GM12878 (cell line): Measurements from ENCODE around the gene WDR12.
"Not testable (repeated sequence)": the region's sequence is repeated elsewhere in the genome, so short reads cannot be mapped to it uniquely, and the experiment has no call there.

Experiments
- FOXK2 ChIP-seq: fragments of 450-650 bp; IDR thresholded peaks from 2 replicates; pipeline ENCODE4 v1.6.1; 2017; ENCODE audit warnings: mild to moderate bottlenecking, moderate library complexity
- JUND ChIP-seq: IDR thresholded peaks from 2 replicates; pipeline ENCODE4 v1.6.1; 2012; ENCODE audit warnings: low read depth, mild to moderate bottlenecking, low read length, improper control_type of control experiment, moderate library complexity
- NR2C1 ChIP-seq: fragments of 450-650 bp; IDR thresholded peaks from 2 replicates; pipeline ENCODE4 v1.6.1; 2017; ENCODE audit warnings: antibody characterized with exemption, mild to moderate bottlenecking, moderate library complexity
- POLR2A ChIP-seq: IDR thresholded peaks from 2 replicates; pipeline ENCODE4 v1.6.1; 2011; ENCODE audit warnings: low read depth, mild to moderate bottlenecking, low read length
- SIX5 ChIP-seq: IDR thresholded peaks from 2 replicates; pipeline ENCODE4 v1.6.1; 2011; ENCODE audit warnings: mild to moderate bottlenecking, low read depth, low read length, moderate library complexity; ENCODE audit not compliant: severe bottlenecking

DNA sequence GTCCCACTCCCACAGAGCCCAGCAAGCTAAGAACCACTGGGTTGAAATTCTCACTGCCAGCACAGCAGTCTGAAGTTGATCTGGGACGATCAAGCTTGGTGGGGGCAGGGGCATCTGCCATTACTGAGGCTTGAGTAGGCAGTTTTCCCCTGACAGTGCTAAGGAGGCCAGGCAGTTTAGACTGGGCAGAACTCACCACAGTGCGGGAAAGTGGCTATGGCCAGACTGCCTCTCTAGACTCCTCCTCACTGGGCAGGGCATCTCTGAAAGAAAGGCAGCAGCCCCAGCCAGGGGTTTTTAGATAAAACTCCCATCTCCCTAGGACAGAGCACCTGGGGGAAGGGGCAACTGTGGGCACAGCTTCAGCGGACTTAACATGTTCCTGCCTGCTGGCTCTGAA is 62.1 kb downstream of the WDR12 start:
- not testable (repeated sequence) for TF ChIP-seq FOXK2, JUND, POLR2A, SIX5, NR2C1
